Head of caudate nucleus (tissue), 42 donors: ENCODE results near the gene SPATA18.
"Not testable (repeated sequence)": the region's sequence is repeated elsewhere in the genome, so short reads cannot be mapped to it uniquely, and the experiment has no call there.

ENCODE experiments used
- DNase-seq, 42 donors: peaks; one replicate each; pipeline versions ENCODE4 v3.0.0 to v3.0.0-alpha.2; 2020 to 2021; ENCODE audit warnings: mixed read lengths in 7 of 42
- intact Hi-C: fragments of 100-400 bp; cut with DNase I; formaldehyde crosslinking; loops from one replicate; pipeline ENCODE4 v1.15.0; 2022

The SPATA18 gene

DNA sequence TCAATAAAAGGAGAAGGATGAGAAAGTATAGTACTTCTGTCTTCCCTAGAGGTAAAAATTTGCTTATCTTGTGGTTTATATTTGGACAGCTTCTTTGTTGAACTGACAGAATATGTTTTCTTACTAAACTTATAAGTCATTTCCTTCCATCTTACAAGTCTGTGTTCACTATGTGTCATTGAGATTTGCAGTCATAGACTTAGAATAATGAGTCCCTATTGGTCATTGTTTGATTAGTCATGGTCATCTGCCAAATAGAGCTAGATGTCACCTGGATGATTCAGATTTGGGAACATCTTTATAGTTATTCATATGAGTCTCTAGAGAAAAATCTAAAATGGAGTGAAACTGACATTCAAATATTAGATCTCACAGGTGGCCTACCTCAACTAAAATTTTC is 51.5 kb downstream of the SPATA18 start:
- intact Hi-C loops, result no loop called here
- DNase-seq, result no peak

DNA sequence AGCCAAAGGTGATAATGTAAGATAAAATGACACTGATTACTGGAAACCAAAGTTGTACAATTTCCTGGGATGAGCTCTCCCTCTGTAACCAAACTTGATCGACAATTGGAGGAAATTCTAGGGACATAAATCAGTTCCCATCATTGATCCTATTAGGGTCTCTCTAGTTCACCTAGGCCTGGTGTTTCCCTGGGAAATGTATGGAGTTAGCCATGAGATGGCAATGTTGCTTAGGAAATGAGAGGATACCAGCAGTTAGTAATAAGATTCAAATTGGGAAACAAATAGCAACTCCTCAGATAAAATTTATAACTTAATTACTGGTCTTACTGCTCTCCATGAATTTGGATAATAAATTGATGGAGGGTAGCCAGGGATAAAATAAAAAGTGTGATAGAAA is 52.2 kb downstream of the SPATA18 start:
- DNase-seq, result peak in 1 of 42 donors; percentile 3
- intact Hi-C loops, result no loop called here

DNA sequence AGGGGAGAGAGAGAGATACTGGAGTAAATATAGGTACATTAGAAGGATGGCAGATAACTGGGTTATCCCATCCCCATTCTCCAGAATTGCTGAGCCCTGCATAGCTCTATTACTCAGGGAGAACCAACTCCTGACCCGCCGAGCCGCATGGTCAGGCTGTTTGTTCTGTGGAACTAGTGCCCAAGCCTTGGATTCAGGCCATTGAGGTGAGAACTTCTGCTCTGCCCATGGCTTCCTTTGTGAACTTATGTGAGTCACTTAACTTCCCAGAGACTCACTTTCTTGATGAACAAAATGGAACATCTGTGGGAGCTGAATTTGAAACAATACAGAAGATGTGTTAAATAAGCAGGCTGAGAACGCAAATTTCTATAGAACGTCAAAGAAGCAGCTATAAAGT is 54.2 kb downstream of the SPATA18 start:
- intact Hi-C loops, result no loop called here
- no peak for DNase-seq

DNA sequence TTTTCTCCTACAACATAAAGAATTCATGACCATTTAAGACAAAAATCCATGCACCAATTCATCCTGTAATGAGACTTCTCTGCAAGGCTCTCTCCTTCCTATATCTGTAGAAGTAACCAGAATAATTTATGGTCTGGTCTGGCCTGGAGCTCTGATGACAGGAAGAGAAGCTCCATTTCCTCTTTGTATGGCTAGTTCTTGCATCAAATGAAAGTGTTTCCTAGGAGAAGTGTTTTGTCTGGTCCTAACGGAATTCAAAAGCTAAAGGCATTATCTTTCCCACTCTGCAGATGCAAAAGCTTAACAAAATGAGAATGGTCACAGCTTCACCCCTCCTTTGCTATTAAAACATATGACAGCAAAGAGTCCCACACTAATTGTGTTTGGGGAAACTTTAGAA is 55.1 kb downstream of the SPATA18 start:
- no peak for DNase-seq
- intact Hi-C loops, result no loop called here

- DNase-seq, result no peak
- intact Hi-C loops, result no loop called here
Observed at GRCh38 chr4:52106660-52107059, 55.6 kb downstream of the SPATA18 start.

GRCh38 chr4:52107336-52107735 is 56.2 kb downstream of the SPATA18 start:
- DNase-seq, result no peak

DNA sequence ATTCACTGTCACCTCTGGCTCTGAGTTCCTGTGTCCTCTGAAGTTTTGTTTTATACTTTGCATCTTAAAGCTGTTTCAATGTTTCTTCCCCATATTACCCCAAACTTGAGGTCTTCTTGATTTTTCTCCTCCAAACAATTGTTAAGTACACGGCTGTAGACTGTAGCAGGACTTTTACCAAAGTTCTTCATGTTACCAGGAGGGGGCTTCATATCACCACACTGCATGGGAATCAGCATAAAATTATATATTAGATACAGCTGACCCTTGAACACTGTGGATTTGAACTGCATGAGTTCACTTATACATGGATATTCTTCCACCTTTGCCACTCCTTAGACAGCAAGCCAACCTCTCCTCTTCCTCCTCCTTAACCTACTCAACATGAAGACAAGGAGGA is 56.6 kb downstream of the SPATA18 start:
- DNase-seq, result no peak

More at GRCh38 chr4:52107336-52107735, 56.2 kb downstream of the SPATA18 start:
- intact Hi-C loops, result no loop called here

DNA sequence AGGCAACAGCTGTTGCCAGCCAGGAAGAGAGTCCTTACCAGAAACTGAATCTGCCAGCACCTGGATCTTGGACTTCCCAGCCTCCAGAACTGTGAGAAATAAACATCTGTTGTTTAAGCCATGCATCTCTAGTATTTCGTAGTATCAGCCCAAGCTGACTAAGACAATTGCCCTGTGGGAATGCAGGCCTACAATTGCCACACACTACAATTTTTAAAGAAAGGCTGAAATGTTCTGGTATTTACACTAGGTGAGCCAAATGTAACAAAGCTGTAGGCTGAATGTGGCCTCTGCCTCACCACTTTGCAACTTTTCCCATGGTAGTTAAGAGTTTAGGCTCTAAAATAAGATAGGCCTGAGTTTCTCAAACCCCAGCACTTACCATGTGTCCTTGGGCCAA is 59.1 kb downstream of the SPATA18 start:
- DNase-seq, result no peak
- intact Hi-C loops, result no loop called here

More for the DNA sequence above, 56.6 kb downstream of the SPATA18 start:
- intact Hi-C loops, result no loop called here

- DNase-seq, result no peak
- intact Hi-C loops, result no loop called here
Observed at GRCh38 chr4:52111995-52112394, 60.9 kb downstream of the SPATA18 start.

DNA sequence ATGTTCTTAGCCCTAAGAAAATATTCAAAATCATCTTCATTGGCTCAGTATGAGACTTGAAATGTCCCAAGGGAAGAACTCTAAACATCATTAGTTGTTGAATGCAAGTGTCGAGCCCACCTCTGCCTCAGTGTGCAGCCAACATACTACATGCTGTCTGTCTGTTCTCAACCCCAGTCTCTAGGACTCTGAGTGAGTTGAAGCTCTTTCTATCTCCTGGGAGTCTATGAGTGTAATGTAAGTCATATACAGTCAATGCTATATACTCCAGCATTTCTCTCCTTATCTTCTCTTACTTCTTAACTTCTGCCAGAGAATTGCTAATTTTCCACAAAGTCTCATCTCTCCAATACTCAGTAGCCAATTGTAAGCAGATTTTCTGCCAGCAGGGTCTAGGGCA is 61.3 kb downstream of the SPATA18 start:
- intact Hi-C loops, result no loop called here
- no peak for DNase-seq

GRCh38 chr4:52116641-52117040 is 65.5 kb downstream of the SPATA18 start:
- intact Hi-C loops, result no loop called here
- no peak for DNase-seq

GRCh38 chr4:52126226-52126625 is 75.1 kb downstream of the SPATA18 start:
- intact Hi-C loops, result no loop called here

DNA sequence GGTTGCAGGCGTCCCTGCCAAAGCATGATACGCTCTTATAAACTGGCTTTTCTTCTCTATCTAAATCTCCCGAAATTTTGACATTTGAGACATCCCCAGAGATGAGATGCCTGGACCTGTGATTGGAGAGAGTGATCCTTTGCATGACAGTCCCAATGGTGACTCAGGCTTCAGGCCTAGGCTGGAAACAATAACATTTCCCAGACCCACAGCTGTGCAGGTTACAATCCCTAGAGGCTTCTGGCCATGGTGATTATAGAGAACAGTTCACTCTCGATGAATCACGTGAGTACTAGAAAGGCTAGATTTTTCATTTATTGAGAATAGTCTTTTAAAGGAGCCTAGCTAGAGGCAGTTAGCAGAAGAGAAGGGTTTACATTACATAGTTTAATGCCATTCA is 75.9 kb downstream of the SPATA18 start:
- no peak for DNase-seq
- intact Hi-C loops, result no loop called here

More at GRCh38 chr4:52126226-52126625, 75.1 kb downstream of the SPATA18 start:
- no peak for DNase-seq

DNA sequence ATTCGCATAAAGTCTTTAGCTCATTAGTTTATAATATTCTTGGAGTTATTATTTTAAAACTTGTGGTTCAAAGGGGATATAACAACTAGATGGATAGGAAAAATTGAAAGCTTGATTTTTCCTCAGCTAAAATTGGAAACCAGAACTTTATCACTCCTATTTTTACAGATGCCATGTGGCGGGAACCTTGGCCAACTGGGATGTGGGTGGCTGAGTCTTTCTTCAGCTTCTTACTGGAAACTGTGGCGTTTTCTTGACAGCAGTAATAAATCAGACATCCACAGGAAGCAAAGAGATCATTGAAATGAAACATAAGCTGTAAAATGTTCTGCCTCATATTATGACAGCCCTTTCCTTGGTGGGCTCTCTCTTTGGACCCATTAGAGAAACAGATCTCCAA is 84.1 kb downstream of the SPATA18 start:
- intact Hi-C loops, result no loop called here
- no peak for DNase-seq

DNA sequence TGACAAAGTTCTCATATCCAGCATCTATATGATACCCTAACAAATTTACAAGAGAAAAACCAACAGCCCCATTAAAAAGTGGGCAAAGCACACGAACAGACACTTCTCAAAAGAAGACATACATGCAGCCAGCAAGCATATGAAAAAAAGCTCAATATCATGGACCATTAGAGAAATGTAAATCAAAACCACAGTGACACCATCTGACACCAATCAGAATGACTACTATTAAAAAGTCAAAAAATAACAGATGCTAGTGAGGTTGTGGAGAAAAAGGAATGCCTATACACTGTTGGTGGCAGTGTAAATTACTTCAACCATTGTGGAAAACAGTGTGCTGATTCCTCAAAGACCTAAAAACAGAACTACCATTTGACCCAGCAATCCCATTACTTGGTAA is 86.0 kb downstream of the SPATA18 start:
- DNase-seq, intact Hi-C loops: not testable (repeated sequence)

GRCh38 chr4:52142816-52143215 is 91.7 kb downstream of the SPATA18 start:
- DNase-seq, result no peak
- intact Hi-C loops, result no loop called here

DNA sequence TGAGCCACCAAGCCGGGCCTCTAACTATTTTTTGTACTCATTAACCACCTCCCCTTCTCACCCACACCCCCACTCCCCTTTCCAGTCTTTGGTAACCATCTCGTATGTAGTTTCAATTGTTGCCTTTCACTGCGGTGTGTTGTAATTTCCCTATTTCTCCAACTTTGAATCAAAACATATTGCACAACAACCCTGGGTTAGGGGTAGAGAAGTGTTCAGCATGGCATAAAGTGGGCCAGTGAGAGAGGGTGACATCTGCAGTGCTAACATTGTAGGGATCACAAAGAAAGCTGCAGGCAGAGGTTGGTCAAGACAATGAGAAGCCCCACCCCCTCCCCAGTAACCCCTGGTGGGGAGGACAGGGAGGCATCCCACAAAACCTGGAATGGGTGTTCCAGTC is 92.7 kb downstream of the SPATA18 start:
- DNase-seq, result no peak

DNA sequence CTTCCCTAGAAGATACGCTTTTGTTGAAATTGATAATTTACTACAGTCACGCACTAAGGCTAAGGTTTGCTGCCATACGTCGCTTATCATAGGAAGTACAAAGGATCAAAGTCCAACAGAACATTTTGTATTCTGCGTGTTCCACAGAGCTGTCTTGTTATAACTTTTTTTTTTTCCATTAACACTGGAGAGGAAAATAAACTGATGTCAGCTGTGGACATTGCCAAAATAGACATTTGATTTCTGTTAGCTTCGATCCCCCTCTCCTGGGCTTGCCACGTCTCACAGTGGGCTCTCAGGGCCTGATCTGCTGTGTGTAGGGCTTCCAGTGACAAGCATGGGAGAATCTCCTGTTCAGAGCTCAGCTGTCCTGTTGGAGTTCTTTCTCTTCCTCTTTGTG is 93.3 kb downstream of the SPATA18 start:
- no peak for DNase-seq
- intact Hi-C loops, result no loop called here

More for the DNA sequence above, 92.7 kb downstream of the SPATA18 start:
- intact Hi-C loops, result no loop called here
